Renal pelvis (tissue), 4 donors: ENCODE results near the gene SOHLH2. TPM values are rescaled to one million over a fixed set of nuclear protein-coding genes. Genes with fewer than 3 reads are reported as not detected.

Experiments used
- DNase-seq: peaks from one replicate; pipeline ENCODE4 v3.0.0-alpha.2; 2013
- polyA plus RNA-seq, 3 donors: library from polyadenylated mRNA; unstranded; fragments of 120-200 nt; gene quantifications; one replicate each; pipeline ENCODE4 v1.2.1, GENCODE V29; 2013; ENCODE audit not compliant: insufficient read length in 3 of 3

SOHLH2 gene
- polyA plus RNA-seq, 3 donors = 1.6 to 3.0 (median 2.3) TPM

DNA sequence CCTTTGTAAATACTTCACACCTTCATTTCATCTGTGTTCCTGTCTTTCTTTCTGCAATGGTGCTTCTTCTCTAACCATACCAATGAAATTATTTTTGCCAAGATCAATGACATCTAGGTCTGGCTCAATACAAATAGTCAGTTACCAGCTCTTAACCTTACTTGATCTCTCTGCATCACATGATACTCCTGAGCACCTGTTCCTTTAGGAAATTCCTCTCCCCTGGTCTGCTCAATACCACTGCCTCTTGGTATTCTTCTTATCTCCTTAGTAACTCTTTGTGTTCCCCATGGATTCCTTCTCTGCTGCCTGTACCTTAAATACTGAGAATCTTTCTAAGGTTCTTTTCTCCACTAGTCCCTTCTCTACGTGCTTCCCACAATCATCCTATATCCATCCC lies 25.9 kb downstream of the SOHLH2 start:
- no peak for DNase-seq

DNA sequence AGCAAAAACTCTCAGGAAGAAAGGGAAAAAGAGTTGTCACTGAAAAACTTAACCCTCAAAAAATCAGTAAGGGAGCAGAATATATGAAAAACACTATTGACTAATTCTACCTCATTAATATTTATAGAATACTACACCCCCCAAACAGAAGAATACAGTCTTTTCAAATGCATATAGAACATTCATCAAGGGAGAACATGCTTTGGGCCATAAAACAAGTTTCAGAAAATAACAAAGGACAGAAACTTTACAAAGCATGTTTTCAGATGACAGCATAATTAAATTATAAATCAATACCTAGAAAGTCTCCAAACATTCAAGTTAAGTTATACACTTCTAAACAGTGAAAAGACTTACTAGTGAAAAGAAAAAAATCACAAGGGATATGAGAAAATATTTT lies 30.5 kb downstream of the SOHLH2 start:
- DNase-seq = no peak

DNA sequence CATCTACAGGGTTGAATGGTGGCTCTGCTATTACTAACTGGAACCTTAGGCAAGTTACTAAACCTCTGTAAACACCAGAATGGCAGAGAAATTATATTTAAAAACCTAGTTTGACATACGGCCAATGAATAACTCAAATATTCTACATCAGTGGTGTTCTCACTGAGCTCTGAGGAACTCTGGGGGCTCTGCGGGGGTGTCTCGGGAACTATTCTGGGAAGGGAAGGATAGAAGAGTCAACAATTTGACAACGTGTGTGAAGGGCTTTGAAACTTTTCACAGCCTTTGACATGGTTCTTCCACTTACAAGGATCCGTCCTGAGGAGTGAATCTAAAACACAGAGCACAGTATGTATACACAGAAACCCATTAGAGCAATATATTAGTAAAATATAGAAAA lies 38.7 kb downstream of the SOHLH2 start:
- DNase-seq = no peak

DNA sequence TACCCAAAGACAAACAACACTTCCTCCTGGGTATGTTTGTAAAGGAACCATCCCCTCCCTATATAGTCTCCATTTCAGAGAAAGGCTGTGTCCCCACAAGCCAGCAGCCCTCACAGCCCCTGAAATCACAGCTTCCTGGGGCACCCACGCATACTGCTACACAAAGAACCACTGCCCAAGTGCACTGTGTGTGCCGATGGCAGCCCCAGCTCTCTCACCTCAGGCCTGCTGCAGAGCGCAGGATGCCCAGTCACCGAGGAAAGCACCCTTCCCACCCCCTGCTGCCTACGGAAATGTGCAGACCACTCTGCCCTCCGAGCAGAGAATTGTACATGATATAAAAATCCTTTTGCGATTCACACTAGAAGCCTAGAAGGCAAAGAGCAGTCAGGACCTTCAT lies 39.4 kb downstream of the SOHLH2 start:
- no peak for DNase-seq

DNA sequence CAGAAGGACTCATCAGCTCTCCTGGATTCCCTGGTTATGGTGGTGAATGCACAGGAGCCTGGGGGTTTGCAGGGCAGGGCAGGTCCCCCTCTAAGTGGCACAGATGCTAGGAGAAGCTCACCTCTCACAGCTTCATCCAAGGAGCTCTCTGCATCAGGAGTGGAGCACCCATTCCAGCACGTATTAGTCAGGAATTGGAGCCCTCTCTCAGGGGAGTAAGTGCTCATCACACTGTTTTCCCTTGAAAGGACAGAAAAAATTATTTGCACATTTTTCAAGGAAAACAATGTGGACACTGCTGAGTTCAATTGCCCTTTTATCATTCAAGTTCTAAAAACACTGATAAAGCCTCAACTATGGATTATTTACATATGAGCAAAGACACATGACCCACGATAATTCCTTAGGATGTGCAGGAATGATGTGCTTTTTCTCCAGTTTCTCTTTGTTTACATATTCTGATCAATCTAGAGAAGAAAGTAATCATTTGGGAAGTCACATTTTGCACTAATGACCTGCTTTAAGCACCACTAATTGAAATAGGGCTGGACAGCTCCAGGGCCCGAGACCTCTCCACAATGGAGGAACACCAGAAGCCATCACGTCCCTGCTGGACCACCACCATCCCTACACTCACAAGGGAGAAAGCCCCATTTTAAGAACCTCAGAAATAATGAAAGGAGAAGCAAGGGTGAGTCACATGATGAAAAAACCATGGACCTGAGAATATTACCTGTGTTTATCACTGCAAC lies 40.6 kb downstream of the SOHLH2 start:
- no peak for DNase-seq

DNA sequence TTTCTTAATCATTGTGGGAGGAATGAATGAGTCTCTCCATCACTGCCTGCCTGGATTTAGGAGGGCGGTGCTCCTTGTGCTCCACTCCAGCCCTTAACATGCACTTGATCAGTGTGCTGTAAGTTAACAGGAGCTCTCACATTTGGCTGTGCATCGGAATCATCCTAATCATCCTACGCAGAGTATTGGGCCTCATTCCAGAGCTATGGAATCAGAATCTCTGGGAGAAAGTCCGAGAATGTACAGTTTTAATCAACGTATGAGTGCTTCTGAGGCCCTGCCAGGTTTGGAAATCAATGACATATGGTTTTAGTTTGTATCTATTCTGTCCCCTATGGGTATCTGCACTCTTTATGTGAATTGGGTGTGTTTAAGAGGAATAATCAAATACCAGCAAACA lies 48.3 kb downstream of the SOHLH2 start:
- DNase-seq = no peak

DNA sequence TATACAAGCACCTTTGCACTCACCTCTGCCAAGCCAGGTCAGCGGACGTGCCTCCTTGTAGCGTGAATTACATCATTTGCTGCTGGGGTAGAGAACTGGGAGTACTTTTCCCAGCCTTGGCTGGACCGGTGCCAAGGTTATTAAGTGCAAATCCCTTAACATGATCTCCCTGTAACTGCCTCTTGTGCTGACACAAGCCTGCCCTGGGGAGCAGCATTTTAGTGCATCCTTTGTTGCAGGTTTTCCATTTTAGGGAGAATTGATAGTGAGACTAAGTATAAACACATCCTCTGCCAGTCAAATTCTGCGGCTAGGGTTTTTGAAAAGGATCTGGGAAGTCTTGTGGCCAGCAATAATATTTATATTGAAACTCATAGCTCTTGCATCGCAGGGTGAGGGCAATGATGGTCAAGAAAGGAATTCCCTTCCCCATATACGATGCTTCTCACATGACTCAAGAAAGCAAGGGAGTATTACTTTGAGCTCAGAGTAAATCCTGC lies 50.5 kb downstream of the SOHLH2 start:
- peak; percentile 72 for DNase-seq

DNA sequence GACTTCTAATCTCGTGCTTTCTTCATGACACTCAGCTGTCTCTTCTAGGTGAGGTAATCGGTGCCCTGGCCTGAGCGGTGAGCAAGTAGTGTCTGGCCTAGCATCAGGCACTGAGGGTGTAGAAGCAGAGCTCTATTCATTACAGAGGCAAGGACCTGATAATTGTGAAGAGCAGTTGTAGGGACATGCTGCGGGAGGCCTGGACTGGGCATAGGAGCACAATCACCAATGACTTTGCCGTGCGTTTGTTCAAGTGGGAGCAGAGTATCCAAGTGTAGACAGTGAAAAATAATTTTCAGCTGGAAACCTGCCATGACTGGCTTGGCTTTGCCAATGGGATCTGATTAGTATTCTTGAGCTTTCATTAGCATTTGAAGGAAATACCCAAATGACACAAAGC lies 51.1 kb downstream of the SOHLH2 start:
- no peak for DNase-seq

DNA sequence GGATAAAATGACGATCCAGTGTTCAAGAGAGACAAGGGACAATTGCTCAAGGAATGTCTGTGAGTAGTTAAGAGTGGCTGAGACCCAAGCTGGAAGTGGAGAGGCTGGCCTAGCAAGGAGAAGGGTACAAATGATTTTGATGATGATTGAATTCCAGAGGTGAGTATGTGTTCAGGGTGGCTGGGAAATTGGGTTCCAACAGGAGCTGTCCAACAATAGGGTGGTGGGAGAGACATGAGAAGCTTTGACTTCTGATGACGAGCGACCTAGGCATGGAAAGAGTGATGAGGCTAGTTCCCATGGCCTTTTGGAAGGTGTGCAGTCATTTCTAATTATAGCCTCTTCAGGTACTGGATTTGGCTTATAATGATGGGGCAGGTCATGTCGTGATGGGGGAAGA lies 54.1 kb downstream of the SOHLH2 start:
- DNase-seq = no peak

DNA sequence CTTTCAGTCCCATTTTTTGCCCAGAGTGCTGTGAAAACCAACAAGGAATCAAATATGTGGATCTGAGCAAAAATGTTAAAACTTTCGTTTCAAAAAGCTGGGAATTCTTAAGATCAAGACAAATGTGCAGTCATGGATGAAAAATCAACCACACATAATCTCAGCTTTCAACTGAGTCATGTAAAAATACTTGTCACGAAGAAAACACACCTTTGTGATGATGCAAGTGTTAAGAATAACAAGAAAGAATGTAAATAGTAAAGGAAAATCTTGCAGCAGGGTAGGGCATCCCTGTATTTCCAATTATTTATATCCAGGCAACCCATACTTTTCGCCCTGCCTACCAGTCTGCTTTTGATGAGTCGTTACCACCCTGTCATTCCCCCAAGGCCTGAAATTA lies 55.7 kb downstream of the SOHLH2 start:
- DNase-seq = no peak

DNA sequence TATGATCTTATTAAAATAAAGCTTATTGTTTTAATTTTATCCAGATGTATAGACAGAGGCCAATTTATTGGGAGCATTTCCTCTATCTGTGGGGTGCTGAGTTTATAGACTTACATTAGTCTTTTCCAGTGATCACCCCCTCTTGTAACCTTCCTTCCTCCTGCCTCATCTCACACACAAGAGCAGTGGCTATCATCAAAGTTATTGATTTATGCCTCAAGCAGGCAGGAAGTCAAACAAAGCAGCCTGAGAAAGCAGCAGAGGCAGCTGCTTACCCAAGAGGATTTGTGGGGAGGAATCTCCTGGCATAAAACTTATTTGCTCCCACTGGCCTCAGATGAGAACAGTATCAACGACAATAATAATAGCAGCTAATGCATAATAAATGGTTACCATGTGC lies 56.9 kb downstream of the SOHLH2 start:
- no peak for DNase-seq

DNA sequence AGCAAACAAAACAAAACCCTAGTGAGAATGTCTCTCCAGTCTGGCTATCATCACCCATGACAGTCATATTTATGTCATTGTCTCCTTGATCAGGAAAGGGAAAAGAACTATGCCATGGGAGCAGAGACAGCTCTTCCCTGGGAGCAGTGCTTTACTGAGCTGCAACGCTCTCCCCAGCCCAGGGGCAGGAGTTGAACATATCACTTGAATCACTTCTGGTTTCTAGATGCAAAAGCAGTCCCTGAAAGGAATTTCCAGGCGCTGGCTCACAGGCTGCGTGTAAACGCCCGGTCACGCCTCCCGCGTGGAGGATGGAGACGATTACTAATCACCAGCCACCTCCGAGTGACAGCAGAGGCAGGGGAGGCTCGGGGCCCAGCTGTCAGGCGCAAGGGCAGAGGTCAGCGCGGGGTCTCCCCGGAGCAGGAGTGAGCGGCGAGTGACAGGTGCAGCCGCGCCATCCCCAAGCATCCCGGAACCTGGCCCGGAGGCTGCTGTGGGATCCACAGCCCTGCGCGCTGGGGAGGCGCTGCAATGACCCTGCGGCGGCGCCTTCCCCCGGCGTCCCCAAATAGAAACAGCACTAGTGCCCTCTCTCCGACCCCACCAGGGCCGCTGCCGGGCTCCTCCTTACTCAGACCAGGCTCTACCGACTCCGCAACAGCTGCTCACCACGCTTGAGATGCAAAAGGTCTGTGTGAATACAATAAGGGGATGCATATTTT lies 59.6 kb downstream of the SOHLH2 start:
- DNase-seq = no peak

DNA sequence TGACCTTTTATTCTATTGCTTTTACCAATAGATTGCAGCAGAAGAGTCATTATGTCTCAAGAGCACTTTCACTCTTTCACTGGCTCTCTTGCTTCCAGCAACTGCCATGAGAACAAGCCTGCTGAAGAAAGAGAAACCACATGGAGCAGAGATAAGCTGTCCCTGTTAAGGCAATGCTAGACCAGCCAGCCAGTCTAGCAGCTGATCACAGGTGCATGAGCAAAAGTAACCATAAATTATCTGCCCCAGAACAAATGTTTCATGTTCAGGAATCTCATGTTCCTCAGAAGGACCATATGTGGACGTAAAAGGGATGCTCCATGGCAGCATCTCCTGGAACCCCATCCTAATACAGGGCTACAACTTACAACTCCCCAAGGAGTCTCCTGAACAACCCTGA lies 62.8 kb downstream of the SOHLH2 start:
- no peak for DNase-seq

DNA sequence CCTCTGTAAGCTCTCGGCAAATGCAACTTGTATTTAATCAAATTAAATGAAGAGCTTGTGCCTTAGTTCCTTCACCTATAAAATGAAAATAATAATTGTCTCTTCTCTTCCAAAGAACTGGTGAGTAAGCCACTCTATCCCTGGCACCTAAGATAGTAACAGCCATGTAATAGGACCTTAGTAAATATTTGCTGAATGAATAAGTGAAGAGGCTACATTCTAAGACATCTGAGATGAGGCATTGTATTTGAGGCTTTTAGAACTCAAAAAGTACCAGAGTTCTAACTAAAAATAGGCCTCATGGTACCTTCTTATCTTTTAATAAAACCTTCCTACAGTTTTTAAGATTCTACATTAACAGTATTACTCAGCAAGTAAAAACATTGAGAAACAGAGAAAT lies 65.9 kb downstream of the SOHLH2 start:
- DNase-seq = no peak

DNA sequence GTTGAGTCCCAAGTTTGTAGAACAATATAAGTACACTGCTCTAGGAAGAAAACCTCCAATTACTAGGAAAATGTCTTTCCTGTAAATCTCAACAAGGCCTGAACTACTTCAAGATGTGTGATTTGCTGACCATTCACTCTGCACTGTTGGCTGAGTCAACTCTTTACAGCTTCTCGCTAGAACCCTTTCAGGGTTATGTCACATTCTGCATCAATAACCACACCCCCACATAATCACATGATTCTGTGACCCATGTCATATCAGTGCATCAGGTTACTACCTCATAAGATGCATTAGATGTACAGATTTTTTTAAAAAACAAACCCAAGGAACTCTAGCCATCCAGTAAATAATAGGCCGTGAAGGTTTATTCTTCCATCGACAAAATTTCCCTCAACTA lies 67.0 kb downstream of the SOHLH2 start:
- no peak for DNase-seq

DNA sequence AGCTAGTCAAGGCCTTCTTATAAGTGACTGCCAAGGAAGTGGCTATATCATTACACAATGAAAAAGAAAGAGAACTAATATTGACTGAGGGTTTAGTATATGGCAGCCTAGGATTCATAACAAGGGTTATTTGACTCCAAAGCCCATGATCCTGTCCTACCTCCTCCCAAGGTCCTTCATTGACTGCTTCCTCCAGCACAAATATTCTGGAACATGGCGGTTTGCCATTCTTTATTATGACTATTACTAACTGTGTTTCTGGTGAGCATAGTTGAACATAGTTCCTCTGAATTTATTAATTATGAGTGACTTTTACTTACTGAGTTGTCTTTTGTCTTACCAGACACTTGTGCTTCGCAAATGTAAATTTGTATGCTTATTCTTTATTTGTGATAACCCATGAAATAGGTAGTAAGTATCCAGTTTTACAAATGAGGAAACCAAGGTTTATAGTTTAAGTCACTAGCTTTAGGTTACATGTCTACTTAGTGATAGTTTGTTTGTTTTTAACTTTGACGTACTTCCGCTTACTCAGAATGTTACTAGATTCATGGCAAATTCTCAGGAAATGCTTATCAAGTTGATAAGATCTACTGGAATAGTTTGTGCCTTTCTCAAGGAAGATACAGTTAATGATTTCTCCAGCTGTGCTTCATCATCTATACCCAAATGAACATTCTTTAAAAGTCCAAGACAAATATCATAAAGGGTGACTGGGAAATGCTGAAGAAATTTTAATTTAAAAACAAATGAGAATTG lies 67.7 kb downstream of the SOHLH2 start:
- no peak for DNase-seq

DNA sequence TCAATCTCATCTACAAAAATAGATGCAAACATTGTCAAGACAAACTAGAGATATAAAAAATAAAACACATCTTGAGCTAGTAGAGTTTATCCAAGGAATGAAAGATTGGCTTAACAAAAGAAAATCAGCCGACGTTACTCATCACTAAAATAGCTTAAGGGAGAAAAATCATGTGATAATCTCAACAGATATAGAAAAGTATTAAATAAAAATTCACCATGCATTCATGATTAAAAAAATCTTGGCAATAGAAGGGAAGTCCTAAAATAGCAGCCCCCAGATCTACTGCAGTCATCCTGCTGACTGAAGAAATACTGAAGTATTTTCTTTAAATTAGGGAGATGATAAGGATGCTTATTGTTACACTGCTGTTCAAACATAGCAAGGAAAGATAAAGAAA lies 70.6 kb downstream of the SOHLH2 start:
- DNase-seq = no peak

DNA sequence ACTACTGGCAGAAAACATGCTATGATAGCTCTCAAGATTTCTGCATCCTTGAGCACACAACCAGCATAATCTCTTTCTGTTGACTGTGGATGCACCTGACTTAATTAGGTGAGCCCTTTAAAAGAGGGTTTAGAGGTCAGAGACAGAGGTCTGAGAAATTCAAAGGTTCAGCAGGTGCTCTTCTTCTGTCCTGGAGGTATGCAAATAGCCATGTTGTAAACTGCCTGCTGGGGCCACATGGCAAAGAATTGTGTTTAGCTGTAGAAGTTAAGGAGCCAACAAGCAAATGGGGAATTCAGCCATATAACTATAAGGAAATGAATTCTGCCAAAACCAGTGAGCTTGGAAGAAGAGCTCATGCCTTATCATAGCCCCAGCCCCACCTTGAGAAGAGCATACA lies 71.6 kb downstream of the SOHLH2 start:
- DNase-seq = no peak

DNA sequence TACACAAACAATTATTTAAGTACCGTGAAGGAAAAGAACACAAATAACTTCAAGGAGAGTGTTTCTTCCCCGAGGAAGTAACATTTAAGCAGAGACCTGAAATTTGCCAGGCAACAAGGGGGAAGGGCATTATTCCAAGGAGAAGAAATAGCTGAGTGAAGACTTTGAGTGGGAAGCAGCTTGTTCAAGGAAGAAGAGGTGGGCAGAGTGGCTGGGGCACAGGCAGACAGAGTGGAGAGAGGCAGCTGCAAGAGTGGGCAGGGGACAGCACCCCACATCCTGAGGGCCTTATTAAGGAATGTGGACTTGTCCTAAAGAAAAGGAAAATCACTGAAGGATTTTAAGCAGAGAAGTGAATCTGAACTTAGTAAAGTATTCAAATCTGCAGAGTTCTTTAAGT lies 78.5 kb downstream of the SOHLH2 start:
- DNase-seq = no peak

DNA sequence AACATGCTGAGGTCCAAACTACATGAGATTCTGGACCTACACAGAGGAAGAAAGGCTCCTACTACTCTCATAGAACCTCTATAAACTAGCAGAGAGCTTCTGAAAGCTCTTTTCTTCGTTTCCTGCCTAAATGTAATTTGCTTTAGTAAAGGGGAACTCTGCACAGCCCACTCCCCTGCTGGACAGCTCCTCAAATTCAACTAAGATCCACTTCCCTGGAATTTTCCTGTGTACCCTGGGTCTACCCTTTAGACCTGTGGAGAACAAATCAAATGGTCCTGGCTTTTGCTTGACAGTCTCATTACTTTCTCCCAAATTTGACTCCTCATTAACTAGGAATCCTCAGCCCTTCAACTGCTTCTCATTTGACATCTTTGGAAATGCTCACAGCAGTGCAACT lies 79.7 kb downstream of the SOHLH2 start:
- DNase-seq = no peak

DNA sequence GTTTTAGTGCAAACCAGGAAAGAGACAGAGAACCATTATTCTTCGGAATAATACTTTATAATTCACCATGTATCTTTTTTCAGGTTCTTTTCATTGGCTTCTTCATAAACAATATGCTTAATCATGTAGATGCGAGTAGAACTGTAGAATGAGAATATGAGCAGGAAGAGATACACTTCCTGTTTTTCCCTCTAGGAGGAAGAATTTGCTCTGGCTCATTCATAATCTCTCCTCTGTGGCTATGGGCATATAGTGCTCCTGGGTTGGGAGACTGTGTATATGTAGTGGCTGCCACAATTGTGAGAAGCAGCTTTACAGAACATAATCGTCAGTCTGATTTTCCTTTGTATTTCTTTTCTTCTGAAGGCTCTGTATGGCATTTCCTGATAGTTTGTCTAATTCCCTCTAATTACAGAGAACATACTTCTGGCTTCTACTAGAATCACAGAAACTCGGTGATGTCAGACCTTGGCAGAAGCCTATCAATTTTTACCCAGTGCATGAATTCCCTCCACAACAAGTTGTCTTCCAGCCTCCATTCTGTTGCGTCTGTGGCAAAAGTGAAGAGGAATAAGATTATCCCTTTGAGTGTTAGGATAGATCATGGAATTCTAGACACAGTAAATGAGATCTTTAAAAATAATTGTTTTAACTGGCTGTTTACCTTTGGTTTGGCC lies 80.3 kb downstream of the SOHLH2 start:
- no peak for DNase-seq

DNA sequence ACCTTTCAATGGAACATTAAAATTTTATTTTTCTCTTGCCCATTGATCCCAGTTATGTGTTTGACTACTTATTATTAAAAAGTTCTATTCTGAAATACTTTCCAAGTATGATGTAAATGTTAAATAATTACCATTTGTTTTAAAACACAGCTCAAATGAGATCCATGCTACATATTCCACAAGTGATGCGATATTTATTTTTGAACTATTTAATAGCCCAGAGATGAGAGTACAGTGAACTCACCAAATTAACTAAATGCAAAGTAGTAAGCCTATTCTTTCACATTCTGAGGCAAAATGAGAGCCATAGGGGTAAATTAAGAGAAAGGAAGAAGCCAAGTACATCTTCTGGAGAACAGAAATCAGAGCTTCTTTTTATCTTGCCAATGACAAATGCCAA lies 82.0 kb downstream of the SOHLH2 start:
- DNase-seq = no peak
